Activated B cell treated with CpG ODN at 0.5 μM for 24 hours (primary cell): ENCODE data around the gene TIMM22. TPM values are rescaled to one million over a fixed set of nuclear protein-coding genes. Genes with fewer than 3 reads are reported as not detected.
A peak's percentile ranks its signal among the peaks of the same experiment; 100 is the strongest.

Source experiments
- ATAC-seq: fragments of 200-7000 bp; cut with Tn5 transposase; one replicate; pipeline ENCODE4 v1.10.0; 2021; ENCODE audit warnings: low read depth, mild to moderate bottlenecking, moderate library complexity
- CTCF ChIA-PET: fragments of 350-600 bp; sonication (Branson Sonifier 250); formaldehyde crosslinking; loops from one replicate; lab custom pipeline; 2021; ENCODE audit warnings: antibody characterized with exemption; lab: Charles Lee
- POLR2A ChIA-PET: fragments of 350-600 bp; sonication (Branson Sonifier 250); formaldehyde crosslinking; loops from one replicate; lab custom pipeline; 2021; ENCODE audit warnings: antibody characterized with exemption; lab: Charles Lee
- DNase-seq: peaks from one replicate; pipeline ENCODE4 v3.0.0; 2022
- H3K27ac Mint-ChIP-seq: one replicate; pipeline ENCODE4 v1.8.0; 2020; ENCODE audit warnings: mixed read lengths
- H3K27me3 Mint-ChIP-seq: one replicate; pipeline ENCODE4 v1.8.0; 2021; ENCODE audit warnings: mixed read lengths
- H3K36me3 Mint-ChIP-seq: one replicate; pipeline ENCODE4 v1.8.0; 2021; ENCODE audit warnings: low read depth, mixed read lengths
- H3K4me1 Mint-ChIP-seq: one replicate; pipeline ENCODE4 v1.8.0; 2021; ENCODE audit warnings: mixed read lengths
- H3K4me3 Mint-ChIP-seq: one replicate; pipeline ENCODE4 v1.8.0; 2020; ENCODE audit warnings: mild to moderate bottlenecking, mixed read lengths
- H3K9me3 Mint-ChIP-seq: one replicate; pipeline ENCODE4 v1.8.0; 2020; ENCODE audit warnings: mixed read lengths
- CTCF ChIP-seq: fragments of 200-600 bp; IDR thresholded peaks from one replicate; pipeline ENCODE4 v1.8.0; 2022; ENCODE audit warnings: antibody characterized with exemption, mild to moderate bottlenecking
- intact Hi-C: fragments of 100-400 bp; cut with micrococcal nuclease; formaldehyde crosslinking; loops from one replicate; pipeline ENCODE4 v1.15.1; 2024
- total RNA-seq: library from RNA; stranded (reverse); gene quantifications from 2 replicates; pipeline ENCODE4 v1.2.3, GENCODE V29; 2022

The TIMM22 gene
- total RNA-seq, 1 donor from 2014 or later: 11.1 TPM

GRCh38 chr17:975371-975915, 21.5 kb upstream of the TIMM22 start:
- Mint-ChIP-seq H3K27ac (no peak overlapping the region), H3K4me3 (no peak overlapping the region), H3K36me3 (no peaks in the 10 kb centered on the region), H3K27me3 (peaks cover 26% of the 10 kb centered on the region), H3K9me3 (no peaks in the 10 kb centered on the region), H3K4me1 (peaks cover 11% of the 10 kb centered on the region)
- DNase-seq: no peak
- intact Hi-C loops: no loop called here
- POLR2A ChIA-PET: no interaction called here
- no peak for TF ChIP-seq CTCF
- no peak for ATAC-seq
- CTCF ChIA-PET: no interaction called here

- ATAC-seq (no peak), DNase-seq (no peak)
- no peak overlapping the region for H3K4me3 Mint-ChIP-seq
- H3K36me3 Mint-ChIP-seq: no peaks in the 10 kb centered on the region
- no peaks in the 10 kb centered on the region for H3K9me3 Mint-ChIP-seq
- no peak for TF ChIP-seq CTCF
- peaks cover 18% of the 10 kb centered on the region for H3K4me1 Mint-ChIP-seq
- ChIA-PET POLR2A (no interaction called here), CTCF (no interaction called here)
- no peak overlapping the region for H3K27ac Mint-ChIP-seq
- intact Hi-C loops: no loop called here
- H3K27me3 Mint-ChIP-seq: peaks cover 25% of the 10 kb centered on the region
Observed at GRCh38 chr17:976312-976711, 20.6 kb upstream of the TIMM22 start.

GRCh38 chr17:977166-977565, 19.8 kb upstream of the TIMM22 start:
- Mint-ChIP-seq H3K4me3 (no peak overlapping the region), H3K27ac (no peak overlapping the region)

GRCh38 chr17:978103-979093, 18.5 kb upstream of the TIMM22 start:
- CTCF ChIA-PET: interaction anchor here (1.0 to 2.8 kb wide), 2 partner anchors 18 kb away, joined by 3 to 29 read pairs; partner anchors contain the start of gene TIMM22
- H3K27ac Mint-ChIP-seq: no peak overlapping the region
- no peak for TF ChIP-seq CTCF
- H3K4me1 Mint-ChIP-seq: peaks cover 19% of the 10 kb centered on the region
- POLR2A ChIA-PET: interaction anchor here (3.5 kb wide), 1 partner anchor 18 kb away, joined by 36 read pairs; the partner anchor contains the start of gene TIMM22
- intact Hi-C loops: loop anchor here (1.0 kb wide), 2 partner anchors 196 to 226 kb away; partner anchors contain the start of genes GEMIN4, GLOD4 and MRM3
- DNase-seq (peak; percentile 27), ATAC-seq (no peak)
- H3K4me3 Mint-ChIP-seq: peak overlapping the region; percentile 59
- H3K36me3 Mint-ChIP-seq: no peaks in the 10 kb centered on the region
- H3K9me3 Mint-ChIP-seq: no peaks in the 10 kb centered on the region
- peaks cover 25% of the 10 kb centered on the region for H3K27me3 Mint-ChIP-seq

More at GRCh38 chr17:977166-977565, 19.8 kb upstream of the TIMM22 start:
- TF ChIP-seq CTCF: no peak
- DNase-seq (no peak), ATAC-seq (no peak)
- Mint-ChIP-seq H3K27me3 (peaks cover 25% of the 10 kb centered on the region), H3K9me3 (no peaks in the 10 kb centered on the region), H3K4me1 (peaks cover 19% of the 10 kb centered on the region), H3K36me3 (no peaks in the 10 kb centered on the region)
- intact Hi-C loops: no loop called here
- ChIA-PET CTCF (no interaction called here), POLR2A (interaction anchor here (0.6 kb wide), 1 partner anchor 498 kb away, joined by 4 read pairs; no protein-coding TSS in a partner anchor)

- ChIA-PET POLR2A (interaction anchor here (1.2 to 3.5 kb wide), 2 partner anchors 18 to 488 kb away, joined by 4 to 36 read pairs; partner anchors contain the start of gene TIMM22), CTCF (interaction anchor here (0.9 to 2.8 kb wide), 2 partner anchors 17 to 279 kb away, joined by 3 to 29 read pairs; partner anchors contain the start of gene TIMM22)
- ATAC-seq: no peak
- no peaks in the 10 kb centered on the region for H3K9me3 Mint-ChIP-seq
- intact Hi-C loops: loop anchor here (1.0 kb wide), 2 partner anchors 197 to 227 kb away; partner anchors contain the start of genes GEMIN4, GLOD4 and MRM3
- peaks cover 25% of the 10 kb centered on the region for H3K27me3 Mint-ChIP-seq
- peak overlapping the region; percentile 35 for H3K4me3 Mint-ChIP-seq
- peaks cover 19% of the 10 kb centered on the region for H3K4me1 Mint-ChIP-seq
- H3K36me3 Mint-ChIP-seq: no peaks in the 10 kb centered on the region
- no peak overlapping the region for H3K27ac Mint-ChIP-seq
- no peak for TF ChIP-seq CTCF
- DNase-seq: no peak
Observed at GRCh38 chr17:979212-979538, 17.8 kb upstream of the TIMM22 start.
